K562 (cell line): ENCODE measurements around the gene IKBKE. TPM values are rescaled to one million over a fixed set of nuclear protein-coding genes. Genes with fewer than 3 reads are reported as not detected.
A peak's percentile ranks its signal among the peaks of the same experiment; 100 is the strongest.

Source experiments
- CBFA2T3 ChIP-seq: fragments of 450-650 bp; IDR thresholded peaks from 2 replicates; pipeline ENCODE4 v1.6.1; 2017
- GABPB1 ChIP-seq: sonication (generic); formaldehyde crosslinking; IDR thresholded peaks from 2 replicates; pipeline ENCODE4 v1.8.0; 2022; ENCODE audit warnings: mild to moderate bottlenecking, missing genetic modification reagents
- KHSRP ChIP-seq: fragments of 450-650 bp; IDR thresholded peaks from 2 replicates; pipeline ENCODE4 v1.6.1; 2017
- NCOA4 ChIP-seq: fragments of 450-650 bp; IDR thresholded peaks from 2 replicates; pipeline ENCODE4 v1.6.1; 2018; ENCODE audit warnings: mild to moderate bottlenecking; ENCODE audit not compliant: partially characterized antibody
- NFE2L1 ChIP-seq: fragments of 450-650 bp; IDR thresholded peaks from 2 replicates; pipeline ENCODE4 v1.6.1; 2016; ENCODE audit warnings: missing genetic modification characterization, low read depth, mild to moderate bottlenecking, missing compliant biosample characterization, moderate library complexity, borderline replicate concordance
- NFIX ChIP-seq: fragments of 250-450 bp; sonication (Bioruptor Pico); IDR thresholded peaks from 2 replicates; pipeline ENCODE4 v1.4.0; 2020; ENCODE audit warnings: low read depth, mild to moderate bottlenecking, moderate library complexity
- NFXL1 ChIP-seq: fragments of 450-650 bp; formaldehyde crosslinking; IDR thresholded peaks from 2 replicates; pipeline ENCODE4 v1.4.0; 2021; ENCODE audit warnings: mild to moderate bottlenecking
- PCBP1 ChIP-seq: fragments of 200-400 bp; formaldehyde crosslinking; IDR thresholded peaks from 2 replicates; pipeline ENCODE4 v1.6.1; 2018; ENCODE audit warnings: mild to moderate bottlenecking, low read depth, low read length; ENCODE audit not compliant: poor library complexity, severe bottlenecking
- SETDB1 ChIP-seq: IDR thresholded peaks from one replicate; pipeline ENCODE4 v1.6.1; 2012; ENCODE audit warnings: low read length, control low read depth, inconsistent platforms
- SIN3A ChIP-seq, 2 experiments: fragments of 150-350 bp in 1 of 2; IDR thresholded peaks; 2 replicates each; pipeline ENCODE4 v1.6.1; 2011 to 2016; ENCODE audit warnings: borderline replicate concordance in 2 of 2, low read depth in 2 of 2, low read length in 2 of 2, mild to moderate bottlenecking in 2 of 2, moderate library complexity in 2 of 2; ENCODE audit not compliant: control insufficient read depth in 1 of 2
- SPI1 ChIP-seq: IDR thresholded peaks from 2 replicates; pipeline ENCODE4 v1.6.1; 2011; ENCODE audit warnings: low read depth, low read length, control low read depth, borderline replicate concordance
- SRSF3 ChIP-seq: fragments of 200-400 bp; formaldehyde crosslinking; IDR thresholded peaks from 2 replicates; pipeline ENCODE4 v1.6.1; 2016; ENCODE audit warnings: mild to moderate bottlenecking, low read length, moderate library complexity; ENCODE audit not compliant: insufficient read depth
- TBL1XR1 ChIP-seq, 2 experiments: IDR thresholded peaks; 2 replicates each; pipeline ENCODE4 v1.6.1; 2012; ENCODE audit warnings: improper control_type of control experiment in 2 of 2, low read length in 2 of 2, mild to moderate bottlenecking in 1 of 2
- XRCC5 ChIP-seq: fragments of 200-400 bp; formaldehyde crosslinking; IDR thresholded peaks from 2 replicates; pipeline ENCODE4 v1.6.1; 2017; ENCODE audit warnings: low read depth, mild to moderate bottlenecking, low read length
- ZKSCAN3 ChIP-seq: fragments of 250-450 bp; sonication (Bioruptor Pico); IDR thresholded peaks from 2 replicates; pipeline ENCODE4 v1.4.0; 2020
- ZNF133 ChIP-seq: fragments of 250-450 bp; sonication (Bioruptor Pico); IDR thresholded peaks from 2 replicates; pipeline ENCODE4 v1.4.0; 2020; ENCODE audit warnings: mild to moderate bottlenecking
- ZNF212 ChIP-seq: fragments of 450-650 bp; formaldehyde crosslinking; IDR thresholded peaks from 2 replicates; pipeline ENCODE4 v1.4.0; 2020; ENCODE audit warnings: mild to moderate bottlenecking
- ZNF561 ChIP-seq: fragments of 450-650 bp; formaldehyde crosslinking; conservative IDR thresholded peaks from 2 replicates; pipeline ENCODE4 v1.4.0; 2020; ENCODE audit warnings: mild to moderate bottlenecking, moderate library complexity
- polyA plus RNA-seq, 8 experiments: library from polyadenylated mRNA; depleted of rRNA in 4 of 8; stranded (reverse) in 5 of 8; unstranded in 3 of 8; fragments of >200 nt; fragmentation: Nextera tagmentation in 2 of 8; fragmentation: Illumina TruSeq in 1 of 8; extraction: Ambion mirVana in 2 of 8; extraction: Trizol in 1 of 8; gene quantifications; 2 replicates each; pipeline versions ENCODE4 v1.2.1 to v1.2.3, GENCODE V29; 2011 to 2014; ENCODE audit warnings: inconsistent platforms in 1 of 8, missing spikeins in 1 of 8
- total RNA-seq, 7 experiments: library from RNA; depleted of rRNA in 6 of 7; stranded (reverse); fragments of >200 nt in 6 of 7; fragmentation: Illumina TruSeq in 2 of 7; extraction: Trizol in 2 of 7; gene quantifications; 2 replicates each; pipeline versions ENCODE4 v1.2.1 to v1.2.3, GENCODE V29; 2011 to 2021; ENCODE audit warnings: low replicate concordance in 1 of 7
- TF ChIP-seq, protein P1 (sequence below): sonication (generic); formaldehyde crosslinking; IDR thresholded peaks from 2 replicates; pipeline ENCODE4 v1.8.1; 2022; ENCODE audit warnings: missing genetic modification reagents
- TF ChIP-seq, protein P2 (sequence below): fragments of 450-650 bp; IDR thresholded peaks from 2 replicates; pipeline ENCODE4 v1.6.1; 2017; ENCODE audit warnings: antibody characterized with exemption, mild to moderate bottlenecking
- TF ChIP-seq, protein P3 (sequence below): fragments of 450-650 bp; formaldehyde crosslinking; IDR thresholded peaks from 2 replicates; pipeline ENCODE4 v1.4.0; 2022; ENCODE audit warnings: missing genetic modification characterization

Gene IKBKE
- total and polyA plus RNA-seq, 9 of the 15 experiments (the other 6 are each of a cell fraction or from before 2014, with no cell fraction given) = 2.3 to 9.0 (median 4.8) TPM

DNA sequence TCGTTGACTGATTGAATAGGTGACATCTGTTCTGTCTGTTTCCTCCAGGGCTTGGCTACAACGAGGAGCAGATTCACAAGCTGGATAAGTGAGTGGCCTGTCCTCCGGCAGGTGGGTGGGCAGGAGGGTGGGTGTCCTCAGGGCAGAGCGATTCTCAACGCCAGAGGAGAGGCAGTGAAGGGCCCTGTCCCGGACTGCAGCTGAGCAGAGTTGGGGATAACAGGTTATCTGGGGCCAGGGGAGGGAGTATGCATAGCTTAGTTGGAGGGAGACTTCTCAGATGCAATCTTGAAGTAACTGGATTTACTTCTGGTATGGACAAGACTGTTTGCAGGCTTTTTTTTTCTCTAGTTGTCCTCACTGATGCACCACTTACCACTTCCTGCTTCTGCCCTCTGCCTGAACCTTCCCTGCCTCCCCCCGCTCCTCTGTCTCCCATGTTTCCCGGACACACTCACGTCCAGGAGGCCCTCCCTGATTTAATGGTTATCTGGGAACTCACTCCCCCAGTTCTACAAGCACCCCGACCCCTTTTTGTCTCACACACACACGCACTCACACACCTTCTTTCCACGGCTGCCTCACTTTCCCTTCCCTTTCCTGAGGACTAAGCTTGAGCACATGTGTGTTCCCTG lies 20.6 kb downstream of the IKBKE start (continued):
- TF ChIP-seq, protein P1, sequence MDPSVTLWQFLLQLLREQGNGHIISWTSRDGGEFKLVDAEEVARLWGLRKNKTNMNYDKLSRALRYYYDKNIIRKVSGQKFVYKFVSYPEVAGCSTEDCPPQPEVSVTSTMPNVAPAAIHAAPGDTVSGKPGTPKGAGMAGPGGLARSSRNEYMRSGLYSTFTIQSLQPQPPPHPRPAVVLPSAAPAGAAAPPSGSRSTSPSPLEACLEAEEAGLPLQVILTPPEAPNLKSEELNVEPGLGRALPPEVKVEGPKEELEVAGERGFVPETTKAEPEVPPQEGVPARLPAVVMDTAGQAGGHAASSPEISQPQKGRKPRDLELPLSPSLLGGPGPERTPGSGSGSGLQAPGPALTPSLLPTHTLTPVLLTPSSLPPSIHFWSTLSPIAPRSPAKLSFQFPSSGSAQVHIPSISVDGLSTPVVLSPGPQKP (CRISPR knock-in tag) = no peak
- no peak for TF ChIP-seq CBFA2T3
- TF ChIP-seq SPI1 = 0 out of 2 replicates have a peak, but pooled peaks have one; percentile 7
- no peak for TF ChIP-seq SRSF3
- no peak for TF ChIP-seq TBL1XR1 (IDR thresholded peaks at IDR 0.05; ENCODE audit: low read length in 2 of 2)
- TF ChIP-seq SETDB1 = no peak
- no peak for TF ChIP-seq NCOA4
- TF ChIP-seq ZNF561 (CRISPR knock-in tag) = no peak
- TF ChIP-seq, protein P2, sequence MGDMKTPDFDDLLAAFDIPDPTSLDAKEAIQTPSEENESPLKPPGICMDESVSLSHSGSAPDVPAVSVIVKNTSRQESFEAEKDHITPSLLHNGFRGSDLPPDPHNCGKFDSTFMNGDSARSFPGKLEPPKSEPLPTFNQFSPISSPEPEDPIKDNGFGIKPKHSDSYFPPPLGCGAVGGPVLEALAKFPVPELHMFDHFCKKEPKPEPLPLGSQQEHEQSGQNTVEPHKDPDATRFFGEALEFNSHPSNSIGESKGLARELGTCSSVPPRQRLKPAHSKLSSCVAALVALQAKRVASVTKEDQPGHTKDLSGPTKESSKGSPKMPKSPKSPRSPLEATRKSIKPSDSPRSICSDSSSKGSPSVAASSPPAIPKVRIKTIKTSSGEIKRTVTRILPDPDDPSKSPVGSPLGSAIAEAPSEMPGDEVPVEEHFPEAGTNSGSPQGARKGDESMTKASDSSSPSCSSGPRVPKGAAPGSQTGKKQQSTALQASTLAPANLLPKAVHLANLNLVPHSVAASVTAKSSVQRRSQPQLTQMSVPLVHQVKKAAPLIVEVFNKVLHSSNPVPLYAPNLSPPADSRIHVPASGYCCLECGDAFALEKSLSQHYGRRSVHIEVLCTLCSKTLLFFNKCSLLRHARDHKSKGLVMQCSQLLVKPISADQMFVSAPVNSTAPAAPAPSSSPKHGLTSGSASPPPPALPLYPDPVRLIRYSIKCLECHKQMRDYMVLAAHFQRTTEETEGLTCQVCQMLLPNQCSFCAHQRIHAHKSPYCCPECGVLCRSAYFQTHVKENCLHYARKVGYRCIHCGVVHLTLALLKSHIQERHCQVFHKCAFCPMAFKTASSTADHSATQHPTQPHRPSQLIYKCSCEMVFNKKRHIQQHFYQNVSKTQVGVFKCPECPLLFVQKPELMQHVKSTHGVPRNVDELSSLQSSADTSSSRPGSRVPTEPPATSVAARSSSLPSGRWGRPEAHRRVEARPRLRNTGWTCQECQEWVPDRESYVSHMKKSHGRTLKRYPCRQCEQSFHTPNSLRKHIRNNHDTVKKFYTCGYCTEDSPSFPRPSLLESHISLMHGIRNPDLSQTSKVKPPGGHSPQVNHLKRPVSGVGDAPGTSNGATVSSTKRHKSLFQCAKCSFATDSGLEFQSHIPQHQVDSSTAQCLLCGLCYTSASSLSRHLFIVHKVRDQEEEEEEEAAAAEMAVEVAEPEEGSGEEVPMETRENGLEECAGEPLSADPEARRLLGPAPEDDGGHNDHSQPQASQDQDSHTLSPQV = no peak
- no peak for TF ChIP-seq SIN3A (IDR thresholded peaks at IDR 0.05; ENCODE audit: borderline replicate concordance in 2 of 2, control insufficient read depth in 1 of 2, low read depth in 2 of 2, low read length in 2 of 2)
- TF ChIP-seq NFE2L1 (tag) = no peak
- no peak for TF ChIP-seq NFIX (CRISPR knock-in tag)
- no peak for TF ChIP-seq PCBP1
- TF ChIP-seq, protein P3, sequence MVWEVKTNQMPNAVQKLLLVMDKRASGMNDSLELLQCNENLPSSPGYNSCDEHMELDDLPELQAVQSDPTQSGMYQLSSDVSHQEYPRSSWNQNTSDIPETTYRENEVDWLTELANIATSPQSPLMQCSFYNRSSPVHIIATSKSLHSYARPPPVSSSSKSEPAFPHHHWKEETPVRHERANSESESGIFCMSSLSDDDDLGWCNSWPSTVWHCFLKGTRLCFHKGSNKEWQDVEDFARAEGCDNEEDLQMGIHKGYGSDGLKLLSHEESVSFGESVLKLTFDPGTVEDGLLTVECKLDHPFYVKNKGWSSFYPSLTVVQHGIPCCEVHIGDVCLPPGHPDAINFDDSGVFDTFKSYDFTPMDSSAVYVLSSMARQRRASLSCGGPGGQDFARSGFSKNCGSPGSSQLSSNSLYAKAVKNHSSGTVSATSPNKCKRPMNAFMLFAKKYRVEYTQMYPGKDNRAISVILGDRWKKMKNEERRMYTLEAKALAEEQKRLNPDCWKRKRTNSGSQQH (CRISPR knock-in tag) = peak; percentile 35; the same call in 1 of the 2 replicates
- no peak for TF ChIP-seq ZNF212
- TF ChIP-seq XRCC5 = no peak
- no peak for TF ChIP-seq ZNF133 (CRISPR knock-in tag)
- no peak for TF ChIP-seq ZKSCAN3 (CRISPR knock-in tag)
- TF ChIP-seq KHSRP = no peak
- TF ChIP-seq NFXL1 (CRISPR knock-in tag) = no peak
- no peak for TF ChIP-seq GABPB1
